HEK293 (cell line): ENCODE results near the gene LSM2.

ENCODE experiments used
- AEBP2 ChIP-seq: fragments of 450-650 bp; formaldehyde crosslinking; IDR thresholded peaks from 2 replicates; pipeline ENCODE4 v1.5.1; 2016; ENCODE audit warnings: missing biosample characterization, missing genetic modification characterization, borderline replicate concordance
- REST ChIP-seq: fragments of 450-650 bp; formaldehyde crosslinking; IDR thresholded peaks from 2 replicates; pipeline ENCODE4 v1.5.1; 2016; ENCODE audit warnings: missing biosample characterization, missing genetic modification characterization
- WT1 ChIP-seq: fragments of 450-650 bp; formaldehyde crosslinking; IDR thresholded peaks from 2 replicates; pipeline ENCODE4 v1.5.1; 2016; ENCODE audit warnings: missing biosample characterization, missing genetic modification characterization
- YY2 ChIP-seq: fragments of 450-650 bp; formaldehyde crosslinking; IDR thresholded peaks from 2 replicates; pipeline ENCODE4 v1.5.1; 2016; ENCODE audit warnings: missing biosample characterization, missing genetic modification characterization
- ZBTB48 ChIP-seq: fragments of 450-650 bp; formaldehyde crosslinking; IDR thresholded peaks from 2 replicates; pipeline ENCODE4 v1.5.1; 2016; ENCODE audit warnings: missing biosample characterization, missing genetic modification characterization
- ZFP41 ChIP-seq: fragments of 450-650 bp; formaldehyde crosslinking; IDR thresholded peaks from 2 replicates; pipeline ENCODE4 v1.5.1; 2016; ENCODE audit warnings: missing biosample characterization, missing genetic modification characterization, borderline replicate concordance
- ZNF132 ChIP-seq: fragments of 450-650 bp; formaldehyde crosslinking; IDR thresholded peaks from 2 replicates; pipeline ENCODE4 v1.5.1; 2017; ENCODE audit warnings: missing biosample characterization, missing genetic modification characterization, borderline replicate concordance
- ZNF148 ChIP-seq: fragments of 450-650 bp; formaldehyde crosslinking; IDR thresholded peaks from 2 replicates; pipeline ENCODE4 v1.5.0; 2017; ENCODE audit warnings: missing biosample characterization, missing genetic modification characterization, borderline replicate concordance
- ZNF239 ChIP-seq: fragments of 450-650 bp; formaldehyde crosslinking; IDR thresholded peaks from 2 replicates; pipeline ENCODE4 v1.5.1; 2016; ENCODE audit warnings: missing biosample characterization, missing genetic modification characterization
- ZNF350 ChIP-seq: fragments of 450-650 bp; formaldehyde crosslinking; IDR thresholded peaks from 2 replicates; pipeline ENCODE4 v1.5.0; 2017; ENCODE audit warnings: missing biosample characterization, mild to moderate bottlenecking, missing genetic modification characterization
- ZNF433 ChIP-seq: fragments of 450-650 bp; formaldehyde crosslinking; IDR thresholded peaks from 2 replicates; pipeline ENCODE4 v1.5.1; 2016; ENCODE audit warnings: missing biosample characterization, missing genetic modification characterization, low read depth
- ZNF510 ChIP-seq: fragments of 450-650 bp; formaldehyde crosslinking; IDR thresholded peaks from 2 replicates; pipeline ENCODE4 v1.5.1; 2018; ENCODE audit warnings: mild to moderate bottlenecking, missing genetic modification characterization, missing biosample characterization; ENCODE audit not compliant: insufficient replicate concordance
- ZNF548 ChIP-seq: fragments of 450-650 bp; formaldehyde crosslinking; IDR thresholded peaks from 2 replicates; pipeline ENCODE4 v1.5.1; 2016; ENCODE audit warnings: missing biosample characterization, missing genetic modification characterization
- ZNF560 ChIP-seq: fragments of 450-650 bp; formaldehyde crosslinking; IDR thresholded peaks from 2 replicates; pipeline ENCODE4 v1.5.1; 2017; ENCODE audit warnings: missing biosample characterization, missing genetic modification characterization, borderline replicate concordance
- ZNF571 ChIP-seq: fragments of 450-650 bp; formaldehyde crosslinking; IDR thresholded peaks from 2 replicates; pipeline ENCODE4 v1.5.0; 2017; ENCODE audit warnings: missing biosample characterization, missing genetic modification characterization
- ZNF600 ChIP-seq: fragments of 450-650 bp; formaldehyde crosslinking; IDR thresholded peaks from 2 replicates; pipeline ENCODE4 v1.5.1; 2016; ENCODE audit warnings: missing biosample characterization, missing genetic modification characterization
- ZNF623 ChIP-seq: fragments of 450-650 bp; formaldehyde crosslinking; IDR thresholded peaks from 2 replicates; pipeline ENCODE4 v1.5.1; 2016; ENCODE audit warnings: missing biosample characterization, missing genetic modification characterization
- ZNF626 ChIP-seq: fragments of 450-650 bp; sonication (Bioruptor Pico); formaldehyde crosslinking; IDR thresholded peaks from 2 replicates; pipeline ENCODE4 v1.5.1; 2018; ENCODE audit warnings: missing biosample characterization, missing genetic modification characterization, inconsistent platforms
- ZNF654 ChIP-seq: fragments of 450-650 bp; formaldehyde crosslinking; IDR thresholded peaks from 2 replicates; pipeline ENCODE4 v1.5.1; 2016; ENCODE audit warnings: low read depth, missing biosample characterization, missing genetic modification characterization
- ZNF785 ChIP-seq: fragments of 450-650 bp; formaldehyde crosslinking; IDR thresholded peaks from 2 replicates; pipeline ENCODE4 v1.5.1; 2016; ENCODE audit warnings: missing biosample characterization, missing genetic modification characterization
- ZSCAN16 ChIP-seq: fragments of 450-650 bp; formaldehyde crosslinking; IDR thresholded peaks from 2 replicates; pipeline ENCODE4 v1.5.1; 2016; ENCODE audit warnings: missing biosample characterization, missing genetic modification characterization
- ZSCAN5A ChIP-seq: fragments of 450-650 bp; formaldehyde crosslinking; IDR thresholded peaks from 2 replicates; pipeline ENCODE4 v1.5.1; 2016; ENCODE audit warnings: missing biosample characterization, missing genetic modification characterization
- TF ChIP-seq, protein P1 (sequence below): fragments of 450-650 bp; formaldehyde crosslinking; IDR thresholded peaks from 2 replicates; pipeline ENCODE4 v1.5.1; 2016; ENCODE audit warnings: missing biosample characterization, missing genetic modification characterization, borderline replicate concordance
- TF ChIP-seq, protein P2 (sequence below): fragments of 450-650 bp; formaldehyde crosslinking; IDR thresholded peaks from 2 replicates; pipeline ENCODE4 v1.5.1; 2017; ENCODE audit warnings: missing biosample characterization, missing genetic modification characterization

Gene LSM2

GRCh38 chr6:31834367-31835250 is 27.8 kb upstream of the LSM2 start (continued):
- TF ChIP-seq ZNF600 (tag by site-specific recombination) (peak; percentile 85), ZNF654 (tag by site-specific recombination) (peak; percentile 8), ZNF239 (0 out of 2 replicates have a peak, but pooled peaks have one; percentile 53), AEBP2 (no peak), ZSCAN5A (tag by site-specific recombination) (peak; percentile 88), ZNF350 (tag by site-specific recombination) (no peak), WT1 (tag by site-specific recombination) (peak; percentile 76), YY2 (tag by site-specific recombination) (peak; percentile 93), REST (tag by site-specific recombination) (peak; percentile 43; the same call in 1 of the 2 replicates), ZNF626 (no peak), ZNF510 (tag by site-specific recombination) (no peak), ZNF785 (peak; percentile 79), ZNF623 (0 out of 2 replicates have a peak, but pooled peaks have one; percentile 36), ZNF560 (tag by site-specific recombination) (no peak), ZNF548 (tag by site-specific recombination) (0 out of 2 replicates have a peak, but pooled peaks have one; percentile 7), ZNF132 (no peak), ZNF148 (tag by site-specific recombination) (no peak), ZSCAN16 (tag by site-specific recombination) (no peak), ZNF433 (tag by site-specific recombination) (no peak), ZBTB48 (peak; percentile 87), ZNF571 (tag by site-specific recombination) (no peak), ZFP41 (tag by site-specific recombination) (no peak)
- TF ChIP-seq, protein P1, sequence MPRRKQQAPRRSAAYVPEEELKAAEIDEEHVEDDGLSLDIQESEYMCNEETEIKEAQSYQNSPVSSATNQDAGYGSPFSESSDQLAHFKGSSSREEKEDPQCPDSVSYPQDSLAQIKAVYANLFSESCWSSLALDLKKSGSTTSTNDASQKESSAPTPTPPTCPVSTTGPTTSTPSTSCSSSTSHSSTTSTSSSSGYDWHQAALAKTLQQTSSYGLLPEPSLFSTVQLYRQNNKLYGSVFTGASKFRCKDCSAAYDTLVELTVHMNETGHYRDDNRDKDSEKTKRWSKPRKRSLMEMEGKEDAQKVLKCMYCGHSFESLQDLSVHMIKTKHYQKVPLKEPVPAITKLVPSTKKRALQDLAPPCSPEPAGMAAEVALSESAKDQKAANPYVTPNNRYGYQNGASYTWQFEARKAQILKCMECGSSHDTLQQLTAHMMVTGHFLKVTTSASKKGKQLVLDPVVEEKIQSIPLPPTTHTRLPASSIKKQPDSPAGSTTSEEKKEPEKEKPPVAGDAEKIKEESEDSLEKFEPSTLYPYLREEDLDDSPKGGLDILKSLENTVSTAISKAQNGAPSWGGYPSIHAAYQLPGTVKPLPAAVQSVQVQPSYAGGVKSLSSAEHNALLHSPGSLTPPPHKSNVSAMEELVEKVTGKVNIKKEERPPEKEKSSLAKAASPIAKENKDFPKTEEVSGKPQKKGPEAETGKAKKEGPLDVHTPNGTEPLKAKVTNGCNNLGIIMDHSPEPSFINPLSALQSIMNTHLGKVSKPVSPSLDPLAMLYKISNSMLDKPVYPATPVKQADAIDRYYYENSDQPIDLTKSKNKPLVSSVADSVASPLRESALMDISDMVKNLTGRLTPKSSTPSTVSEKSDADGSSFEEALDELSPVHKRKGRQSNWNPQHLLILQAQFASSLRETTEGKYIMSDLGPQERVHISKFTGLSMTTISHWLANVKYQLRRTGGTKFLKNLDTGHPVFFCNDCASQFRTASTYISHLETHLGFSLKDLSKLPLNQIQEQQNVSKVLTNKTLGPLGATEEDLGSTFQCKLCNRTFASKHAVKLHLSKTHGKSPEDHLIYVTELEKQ (tag by site-specific recombination) = peak; percentile 45; the same call in 1 of the 2 replicates
- TF ChIP-seq, protein P2, sequence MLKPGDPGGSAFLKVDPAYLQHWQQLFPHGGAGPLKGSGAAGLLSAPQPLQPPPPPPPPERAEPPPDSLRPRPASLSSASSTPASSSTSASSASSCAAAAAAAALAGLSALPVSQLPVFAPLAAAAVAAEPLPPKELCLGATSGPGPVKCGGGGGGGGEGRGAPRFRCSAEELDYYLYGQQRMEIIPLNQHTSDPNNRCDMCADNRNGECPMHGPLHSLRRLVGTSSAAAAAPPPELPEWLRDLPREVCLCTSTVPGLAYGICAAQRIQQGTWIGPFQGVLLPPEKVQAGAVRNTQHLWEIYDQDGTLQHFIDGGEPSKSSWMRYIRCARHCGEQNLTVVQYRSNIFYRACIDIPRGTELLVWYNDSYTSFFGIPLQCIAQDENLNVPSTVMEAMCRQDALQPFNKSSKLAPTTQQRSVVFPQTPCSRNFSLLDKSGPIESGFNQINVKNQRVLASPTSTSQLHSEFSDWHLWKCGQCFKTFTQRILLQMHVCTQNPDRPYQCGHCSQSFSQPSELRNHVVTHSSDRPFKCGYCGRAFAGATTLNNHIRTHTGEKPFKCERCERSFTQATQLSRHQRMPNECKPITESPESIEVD (tag by site-specific recombination) = no peak; the same call in 1 of the 2 replicates
